KOPT-K1 (cell line): ENCODE measurements around the gene SEMA7A.
"Not testable (repeated sequence)": the region's sequence is repeated elsewhere in the genome, so short reads cannot be mapped to it uniquely, and the experiment has no call there.

Experiments
- H3K27ac ChIP-seq: fragments of 200-600 bp; sonication (generic); 2 replicates; pipeline ENCODE4 v1.5.1; 2016; ENCODE audit warnings: antibody characterized with exemption, mild to moderate bottlenecking, low read depth, low read length; ENCODE audit not compliant: poor library complexity, severe bottlenecking
- H3K36me3 ChIP-seq: fragments of 200-600 bp; sonication (generic); 2 replicates; pipeline ENCODE4 v1.5.1; 2017; ENCODE audit warnings: antibody characterized with exemption, mild to moderate bottlenecking, low read length, moderate library complexity; ENCODE audit not compliant: insufficient read depth
- H3K9me3 ChIP-seq: fragments of 200-600 bp; sonication (generic); 2 replicates; pipeline ENCODE4 v1.5.1; 2017; ENCODE audit warnings: antibody characterized with exemption, low read length, mild to moderate bottlenecking; ENCODE audit not compliant: insufficient read depth, poor library complexity, severe bottlenecking

The SEMA7A gene

GRCh38 chr15:74360855-74361254, 72.9 kb downstream of the SEMA7A start:
- not testable (repeated sequence) for H3K27ac ChIP-seq, H3K36me3 ChIP-seq, H3K9me3 ChIP-seq

- not testable (repeated sequence) for H3K36me3 ChIP-seq, H3K9me3 ChIP-seq, H3K27ac ChIP-seq
These were observed 74.4 kb downstream of the SEMA7A start for GRCh38 chr15:74359376-74359775.
